Measurements from ENCODE around the gene QRFPR.
A peak's percentile ranks its signal among the peaks of the same experiment; 100 is the strongest.
"Not testable (repeated sequence)": the region's sequence is repeated elsewhere in the genome, so short reads cannot be mapped to it uniquely, and the experiment has no call there.

QRFPR gene

GRCh38 chr4:121339824-121340223 is 41.0 kb downstream of the QRFPR start:
- DNase-seq, result no peak

DNA sequence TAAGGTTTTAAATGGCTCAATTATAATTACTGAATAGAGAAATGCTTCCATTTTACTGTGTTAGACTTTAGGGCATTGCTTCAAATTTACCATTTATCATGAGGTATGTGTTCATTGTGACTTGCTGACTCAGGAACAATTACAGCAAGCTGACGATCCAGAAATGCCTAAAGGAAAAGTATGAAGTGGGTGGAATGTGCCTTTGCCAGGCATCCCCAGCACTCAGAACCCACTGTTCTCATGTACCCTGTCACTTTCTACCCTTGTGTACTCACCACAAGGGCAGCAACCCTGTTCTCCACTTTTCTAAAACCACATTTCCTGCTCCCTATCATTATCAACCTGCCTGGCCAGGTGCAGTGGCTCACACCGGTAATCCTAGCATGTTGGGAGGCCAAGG is 41.5 kb downstream of the QRFPR start:
- DNase-seq, result no peak

DNA sequence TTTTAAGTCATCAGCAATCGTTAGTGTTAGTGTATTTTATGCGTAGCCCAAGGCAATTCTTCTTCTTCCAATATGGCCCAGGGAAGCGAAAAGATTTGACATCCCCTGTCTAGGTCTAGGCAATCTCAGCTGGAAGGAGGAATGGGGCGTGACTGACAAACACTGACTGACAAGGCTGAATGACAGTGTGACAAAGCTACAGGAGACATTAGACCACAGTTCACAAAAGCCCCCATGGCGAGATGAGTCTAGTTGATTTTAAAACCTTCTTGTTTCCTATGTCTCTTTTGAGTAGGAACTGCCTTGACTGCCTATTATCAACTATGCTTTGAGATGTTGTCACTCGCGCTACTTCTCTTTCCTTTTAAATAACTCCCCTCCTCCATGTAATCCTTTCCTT is 42.3 kb downstream of the QRFPR start:
- DNase-seq, result no peak

- no peak for DNase-seq
Measured at GRCh38 chr4:121336706-121337105, 44.1 kb downstream of the QRFPR start.

- DNase-seq, result peak in 6 of 51 donors; percentile 2 to 34 (median 3)
Measured at GRCh38 chr4:121330180-121330665, 50.6 kb downstream of the QRFPR start.

- DNase-seq, result no peak
Measured at GRCh38 chr4:121326597-121326996, 54.2 kb downstream of the QRFPR start.

GRCh38 chr4:121324331-121324730 is 56.5 kb downstream of the QRFPR start:
- DNase-seq, result no peak

- no peak for DNase-seq
Measured at GRCh38 chr4:121321466-121321865, 59.4 kb downstream of the QRFPR start.

- DNase-seq, result no peak
Measured at GRCh38 chr4:121316091-121316490, 64.7 kb downstream of the QRFPR start.

DNA sequence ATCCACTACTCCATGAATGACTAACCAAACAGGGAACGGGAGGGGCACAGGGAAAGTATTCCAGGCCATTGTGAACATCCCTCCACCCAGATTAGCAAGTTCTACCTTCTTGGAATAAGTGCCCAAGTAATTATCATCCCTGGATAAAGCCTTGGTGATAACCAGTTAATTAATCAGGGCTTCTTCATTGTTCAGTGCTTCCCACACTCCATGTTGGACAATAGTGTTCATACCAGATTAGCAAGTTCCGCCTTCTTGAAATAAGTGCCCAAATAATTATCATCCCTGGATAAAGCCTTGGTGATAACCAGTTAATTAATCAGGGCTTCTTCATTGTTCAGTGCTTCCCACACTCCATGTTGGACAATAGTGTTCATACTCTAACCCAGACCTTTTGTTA is 67.4 kb downstream of the QRFPR start:
- DNase-seq, result not testable (repeated sequence)

DNA sequence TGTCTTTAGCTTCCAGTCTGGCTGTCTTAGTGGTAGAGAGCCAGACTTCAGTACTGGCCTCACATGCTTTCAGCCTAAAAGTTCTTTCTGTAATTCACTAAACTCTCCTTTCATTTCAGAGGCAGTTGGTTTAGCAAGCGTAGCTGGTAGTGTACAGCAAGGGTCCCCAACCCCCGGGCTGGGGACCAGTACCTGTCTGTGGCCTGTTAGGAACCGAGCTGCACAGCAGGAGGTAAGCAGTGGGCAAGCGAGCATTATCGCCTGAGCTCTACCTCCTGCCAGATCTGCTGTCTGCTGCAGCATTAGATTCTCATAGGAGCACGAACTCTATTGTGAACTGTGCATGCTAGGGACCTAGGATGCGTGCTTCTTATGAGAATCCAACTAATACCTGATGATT is 72.0 kb downstream of the QRFPR start:
- no peak for DNase-seq

DNA sequence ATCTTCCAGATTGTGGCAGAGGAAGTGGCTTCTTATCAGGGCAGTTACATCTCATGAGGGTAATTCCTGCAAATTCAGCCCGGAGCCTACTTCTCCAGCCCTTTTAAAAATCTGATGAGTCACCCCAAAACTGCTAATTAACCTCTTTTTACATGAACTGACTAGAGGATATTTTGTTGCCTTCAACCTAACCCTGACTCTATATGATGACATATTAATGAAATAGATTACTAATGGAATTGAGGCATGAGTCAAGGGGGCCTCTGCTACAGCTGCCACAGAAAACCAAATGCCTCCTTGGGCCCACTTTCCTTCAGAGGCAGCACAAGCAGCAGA is 72.5 kb downstream of the QRFPR start:
- DNase-seq, result no peak

- no peak for DNase-seq
Measured at GRCh38 chr4:121307445-121308327, 73.1 kb downstream of the QRFPR start.

GRCh38 chr4:121306931-121307330 is 73.9 kb downstream of the QRFPR start:
- DNase-seq, result no peak

DNA sequence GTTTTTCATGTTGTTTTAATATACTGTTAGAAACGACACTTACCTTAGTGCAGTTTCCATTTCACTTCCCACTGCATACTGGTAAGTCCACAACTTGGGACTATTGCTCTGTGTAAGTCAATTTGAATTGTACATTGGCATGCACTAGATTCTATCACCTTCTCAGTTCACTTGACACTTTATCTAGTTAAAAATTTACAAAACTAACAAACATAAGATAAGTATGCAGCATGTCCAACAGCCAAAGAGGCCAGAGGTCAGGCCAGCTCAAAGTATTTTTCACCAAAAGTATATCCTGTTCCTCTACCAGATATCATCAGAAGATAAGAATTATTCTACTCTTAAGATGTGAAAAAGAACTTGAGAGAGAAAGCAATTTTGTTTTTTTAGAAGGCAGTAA is 75.9 kb downstream of the QRFPR start:
- DNase-seq, result no peak

- no peak for DNase-seq
Measured at GRCh38 chr4:121299367-121299766, 81.5 kb downstream of the QRFPR start.

DNA sequence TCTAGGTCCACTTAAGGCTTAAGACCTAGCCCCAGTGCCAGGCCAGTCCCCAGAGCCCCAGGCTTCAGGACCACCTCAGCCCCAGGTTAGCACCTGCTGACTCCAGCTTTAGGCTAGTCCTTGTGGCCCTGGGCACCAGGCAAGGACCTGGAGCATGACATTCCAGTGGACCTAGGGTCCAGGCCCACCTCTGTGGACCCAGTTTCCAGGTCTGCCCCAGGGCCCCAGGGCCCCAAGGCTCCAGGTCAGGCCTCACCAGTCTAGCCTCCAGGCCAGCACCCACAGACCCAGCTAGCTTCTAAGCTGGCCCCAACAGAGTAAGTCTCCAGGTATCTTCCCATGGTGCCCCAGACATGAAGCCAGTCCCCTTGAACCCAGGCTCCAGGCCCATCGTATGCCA is 97.5 kb downstream of the QRFPR start:
- DNase-seq, result no peak

GRCh38 chr4:121280425-121280824 is 100.4 kb downstream of the QRFPR start:
- no peak for DNase-seq

GRCh38 chr4:121278811-121279368 is 101.9 kb downstream of the QRFPR start:
- DNase-seq, result no peak

Data from hypothalamus (tissue), 51 donors.